Keratinocyte (primary cell): Measurements from ENCODE around the gene PTK6. TPM values are rescaled to one million over a fixed set of nuclear protein-coding genes. Genes with fewer than 3 reads are reported as not detected.

Source experiments
- DNase-seq: peaks from one replicate; pipeline ENCODE4 v3.0.0-alpha.2; 2011; ENCODE audit warnings: low read depth, missing footprints, low spot score
- FAIRE-seq: peaks from 2 replicates; lab custom pipeline; 2011; peaks lifted over from hg19 to GRCh38; lab: Jason Lieb, UNC
- H2AFZ ChIP-seq: 2 replicates; pipeline ENCODE4 v1.6.0; 2012; ENCODE audit warnings: low read length, control low read depth, inconsistent platforms; ENCODE audit not compliant: control insufficient read depth
- H3K27ac ChIP-seq: 2 replicates; pipeline ENCODE4 v1.5.1; 2011; ENCODE audit warnings: low read length; ENCODE audit not compliant: control insufficient read depth, insufficient read depth
- H3K27me3 ChIP-seq: 3 replicates; pipeline ENCODE4 v1.6.0; 2011; ENCODE audit warnings: low read length; ENCODE audit not compliant: control insufficient read depth, insufficient read depth; ENCODE audit errors: extremely low read depth
- H3K36me3 ChIP-seq, 2 experiments: 2 replicates in 1 of 2; 3 replicates in 1 of 2; pipeline ENCODE4 v1.5.1; 2011; ENCODE audit warnings: low read length in 2 of 2, mild to moderate bottlenecking in 1 of 2; ENCODE audit not compliant: control insufficient read depth in 2 of 2, insufficient read depth in 2 of 2; ENCODE audit errors: extremely low read depth in 1 of 2
- H3K4me1 ChIP-seq: 3 replicates; pipeline ENCODE4 v1.5.1; 2011; ENCODE audit warnings: low read length; ENCODE audit not compliant: control insufficient read depth, insufficient read depth; ENCODE audit errors: extremely low read depth
- H3K4me2 ChIP-seq: 3 replicates; pipeline ENCODE4 v1.6.0; 2011; ENCODE audit warnings: low read depth, low read length; ENCODE audit not compliant: control insufficient read depth, insufficient read depth; ENCODE audit errors: extremely low read depth
- H3K4me3 ChIP-seq, 3 experiments: fragments of 200-600 bp in 1 of 3; sonication (generic) in 1 of 3; 2 replicates in 2 of 3; 3 replicates in 1 of 3; pipeline ENCODE4 v1.5.1; 2011 to 2016; ENCODE audit warnings: low read length in 3 of 3, mild to moderate bottlenecking in 3 of 3, control low read depth in 2 of 3, inconsistent platforms in 1 of 3, low read depth in 1 of 3, mixed read lengths in 1 of 3, mixed run types in 1 of 3, moderate library complexity in 1 of 3; ENCODE audit not compliant: control insufficient read depth in 2 of 3, insufficient read depth in 2 of 3; ENCODE audit errors: extremely low read depth in 1 of 3
- H3K79me2 ChIP-seq: 2 replicates; pipeline ENCODE4 v1.6.0; 2012; ENCODE audit warnings: low read length; ENCODE audit not compliant: control insufficient read depth, insufficient read depth
- H3K9ac ChIP-seq: 3 replicates; pipeline ENCODE4 v1.6.0; 2011; ENCODE audit warnings: low read length; ENCODE audit not compliant: control insufficient read depth, insufficient read depth; ENCODE audit errors: extremely low read depth
- H3K9me1 ChIP-seq: 3 replicates; pipeline ENCODE4 v1.6.0; 2011; ENCODE audit warnings: low read length; ENCODE audit not compliant: control insufficient read depth, insufficient read depth; ENCODE audit errors: extremely low read depth
- H3K9me3 ChIP-seq: 2 replicates; pipeline ENCODE4 v1.5.1; 2012; ENCODE audit warnings: low read depth, low read length; ENCODE audit not compliant: control insufficient read depth
- H4K20me1 ChIP-seq: 3 replicates; pipeline ENCODE4 v1.6.0; 2011; ENCODE audit warnings: low read length; ENCODE audit not compliant: control insufficient read depth, insufficient read depth; ENCODE audit errors: extremely low read depth
- EZH2 ChIP-seq: IDR thresholded peaks from one replicate; pipeline ENCODE4 v1.6.1; 2012; ENCODE audit warnings: inconsistent platforms, mild to moderate bottlenecking, low read length, moderate library complexity
- dilution Hi-C: fragments of 300-500 bp; cut with MboI; formaldehyde crosslinking; loops from one replicate; pipeline ENCODE4 v1.7.0; 2020; ENCODE audit warnings: low sequenced_read_pairs; ENCODE audit not compliant: extremely low pct_ligation_motif_present
- polyA plus RNA-seq, 5 experiments: library from polyadenylated mRNA; depleted of rRNA in 3 of 5; stranded (reverse) in 3 of 5; stranded (forward) in 1 of 5; unstranded in 1 of 5; fragments of >200 nt; gene quantifications; 1 replicate in 1 of 5; 2 replicates in 3 of 5; 3 replicates in 1 of 5; pipeline versions ENCODE4 v1.2.1 to v1.2.3, GENCODE V29; 2011 to 2012; ENCODE audit warnings: missing spikeins in 2 of 5, low read depth in 1 of 5, low replicate concordance in 1 of 5
- TF ChIP-seq, protein P1 (sequence below), 3 experiments: IDR thresholded peaks in 1 of 3; conservative IDR thresholded peaks in 1 of 3; optimal IDR thresholded peaks in 1 of 3; 2 replicates in 2 of 3; 3 replicates in 1 of 3; pipeline versions ENCODE3 to v1.5.1; 2011; ENCODE audit warnings: low read length in 3 of 3, mild to moderate bottlenecking in 3 of 3, moderate library complexity in 2 of 3, control low read depth in 1 of 3, inconsistent platforms in 1 of 3; ENCODE audit not compliant: insufficient read depth in 2 of 3; ENCODE audit errors: extremely low read depth in 1 of 3

Gene PTK6
- polyA plus RNA-seq, 1 donor (not counting 4 experiments of a cell fraction or from before 2014, with no cell fraction given), result 28.5 TPM

- Histone ChIP-seq H3K36me3 (peaks cover 12 to 23% of the 10 kb centered on the region in 2 experiments), H3K27me3 (no peaks in the 10 kb centered on the region)
- dilution Hi-C loops, result no loop called here
Measured at GRCh38 chr20:63529861-63530787, 7.1 kb downstream of the PTK6 start.

DNA sequence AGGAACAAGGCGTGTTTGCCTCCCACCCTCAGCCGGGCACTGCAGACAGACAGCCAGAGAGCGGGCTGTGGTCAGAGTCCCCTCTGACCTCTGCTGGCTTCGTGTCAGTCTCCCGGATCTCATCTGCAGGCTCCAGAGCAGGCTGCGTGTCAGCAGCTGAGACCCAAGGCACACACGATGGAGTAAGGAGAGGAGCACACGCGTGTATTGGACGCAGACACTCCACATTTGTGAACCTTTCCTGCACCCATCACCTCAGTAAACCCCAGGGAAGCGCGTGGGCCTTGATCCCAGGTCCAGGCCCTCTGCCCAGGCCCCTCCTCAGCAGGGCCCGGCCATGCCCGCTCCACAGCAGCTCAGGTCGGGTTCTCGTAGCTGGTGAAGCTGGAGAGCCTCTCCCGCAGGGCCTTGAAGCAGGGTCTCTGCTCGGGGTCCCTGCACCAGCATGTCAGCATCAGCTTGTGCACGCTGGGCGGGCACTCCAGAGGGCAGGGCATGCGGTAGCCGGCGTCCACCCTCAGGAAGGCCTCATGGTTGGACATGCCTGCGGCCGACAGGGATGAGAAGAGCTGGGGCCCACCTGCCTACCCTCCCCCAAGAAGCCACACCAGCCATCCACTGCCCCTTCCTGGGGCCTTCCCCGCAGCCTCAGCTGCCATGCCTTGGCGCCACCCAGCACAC is 7.9 kb downstream of the PTK6 start:
- no peak overlapping the region for H2AFZ ChIP-seq
- no peaks in the 10 kb centered on the region for H3K27me3 ChIP-seq
- no peak for FAIRE-seq
- H3K4me2 ChIP-seq, result no peak overlapping the region
- no peak for DNase-seq
- TF ChIP-seq EZH2, result no peak
- TF ChIP-seq, protein P1, sequence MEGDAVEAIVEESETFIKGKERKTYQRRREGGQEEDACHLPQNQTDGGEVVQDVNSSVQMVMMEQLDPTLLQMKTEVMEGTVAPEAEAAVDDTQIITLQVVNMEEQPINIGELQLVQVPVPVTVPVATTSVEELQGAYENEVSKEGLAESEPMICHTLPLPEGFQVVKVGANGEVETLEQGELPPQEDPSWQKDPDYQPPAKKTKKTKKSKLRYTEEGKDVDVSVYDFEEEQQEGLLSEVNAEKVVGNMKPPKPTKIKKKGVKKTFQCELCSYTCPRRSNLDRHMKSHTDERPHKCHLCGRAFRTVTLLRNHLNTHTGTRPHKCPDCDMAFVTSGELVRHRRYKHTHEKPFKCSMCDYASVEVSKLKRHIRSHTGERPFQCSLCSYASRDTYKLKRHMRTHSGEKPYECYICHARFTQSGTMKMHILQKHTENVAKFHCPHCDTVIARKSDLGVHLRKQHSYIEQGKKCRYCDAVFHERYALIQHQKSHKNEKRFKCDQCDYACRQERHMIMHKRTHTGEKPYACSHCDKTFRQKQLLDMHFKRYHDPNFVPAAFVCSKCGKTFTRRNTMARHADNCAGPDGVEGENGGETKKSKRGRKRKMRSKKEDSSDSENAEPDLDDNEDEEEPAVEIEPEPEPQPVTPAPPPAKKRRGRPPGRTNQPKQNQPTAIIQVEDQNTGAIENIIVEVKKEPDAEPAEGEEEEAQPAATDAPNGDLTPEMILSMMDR (optimal IDR thresholded peaks at IDR 0.05 in 1 of 3, IDR thresholded peaks at IDR 0.05 in 1 of 3, conservative IDR thresholded peaks at IDR 0.05 in 1 of 3; ENCODE audit: extremely low read depth in 1 of 3, insufficient read depth in 2 of 3, low read length in 3 of 3), result no peak
- H3K27ac ChIP-seq, result no peak overlapping the region
- dilution Hi-C loops, result no loop called here
- no peak overlapping the region for H3K9ac ChIP-seq
- no peak overlapping the region for H3K4me3 ChIP-seq
- H3K4me1 ChIP-seq, result peaks cover 8% of the 10 kb centered on the region
- peaks cover 7% of the 10 kb centered on the region for H4K20me1 ChIP-seq
- H3K79me2 ChIP-seq, result no peaks in the 10 kb centered on the region
- no peaks in the 10 kb centered on the region for H3K9me3 ChIP-seq
- no peaks in the 10 kb centered on the region for H3K9me1 ChIP-seq
- peaks cover 12 to 23% of the 10 kb centered on the region in 2 experiments for H3K36me3 ChIP-seq

More at GRCh38 chr20:63529861-63530787, 7.1 kb downstream of the PTK6 start:
- DNase-seq, result no peak
- Histone ChIP-seq H4K20me1 (peaks cover 7% of the 10 kb centered on the region), H3K79me2 (no peaks in the 10 kb centered on the region), H3K9ac (no peak overlapping the region), H3K9me1 (no peaks in the 10 kb centered on the region), H3K9me3 (no peaks in the 10 kb centered on the region), H3K27ac (no peak overlapping the region), H2AFZ (no peak overlapping the region), H3K4me1 (peaks cover 16% of the 10 kb centered on the region), H3K4me2 (no peak overlapping the region), H3K4me3 (no peak overlapping the region)
- FAIRE-seq, result no peak
- no peak for TF ChIP-seq EZH2
- TF ChIP-seq, protein P1 (optimal IDR thresholded peaks at IDR 0.05 in 1 of 3, IDR thresholded peaks at IDR 0.05 in 1 of 3, conservative IDR thresholded peaks at IDR 0.05 in 1 of 3; ENCODE audit: extremely low read depth in 1 of 3, insufficient read depth in 2 of 3, low read length in 3 of 3), result no peak
